ENCODE results near the gene TBC1D10B. TPM values are rescaled to one million over a fixed set of nuclear protein-coding genes. Genes with fewer than 3 reads are reported as not detected.
A peak's percentile ranks its signal among the peaks of the same experiment; 100 is the strongest.
"Not testable (repeated sequence)": the region's sequence is repeated elsewhere in the genome, so short reads cannot be mapped to it uniquely, and the experiment has no call there.

TBC1D10B gene
- total RNA-seq, 1 donor from 2014 or later: 63.4 TPM

GRCh38 chr16:30354423-30355143, 15.7 kb downstream of the TBC1D10B start:
- intact Hi-C loops (cut with micrococcal nuclease): loop anchor here (1.0 to 10.0 kb wide), 4 partner anchors 16 to 547 kb away; partner anchors contain the start of genes ALDOA, MAZ, TBC1D10B and ZNF771
- Mint-ChIP-seq H3K27ac (peak overlapping the region; percentile 89), H3K36me3 (ENCODE audit: low read depth) (peaks cover 74% of the 10 kb centered on the region), H3K9me3 (no peaks in the 10 kb centered on the region), H3K27me3 (ENCODE audit: low read depth) (no peaks in the 10 kb centered on the region), H3K4me1 (ENCODE audit: low read depth) (peaks cover 40% of the 10 kb centered on the region), H3K4me3 (ENCODE audit: low read depth) (peak overlapping the region; percentile 93)
- no peak for DNase-seq (ENCODE audit: low spot score)

- Mint-ChIP-seq H3K27ac (no peak overlapping the region), H3K4me3 (ENCODE audit: low read depth) (peak overlapping the region; percentile 93), H3K9me3 (no peaks in the 10 kb centered on the region), H3K27me3 (ENCODE audit: low read depth) (no peaks in the 10 kb centered on the region), H3K36me3 (ENCODE audit: low read depth) (peaks cover 74% of the 10 kb centered on the region), H3K4me1 (ENCODE audit: low read depth) (peaks cover 40% of the 10 kb centered on the region)
- DNase-seq (ENCODE audit: low spot score): no peak
- intact Hi-C loops (cut with micrococcal nuclease): loop anchor here (5.0 to 10.0 kb wide), 3 partner anchors 51 to 546 kb away; partner anchors contain the start of genes ALDOA, MAZ and ZNF771
Observed at GRCh38 chr16:30353438-30354129, 16.7 kb downstream of the TBC1D10B start.

DNA sequence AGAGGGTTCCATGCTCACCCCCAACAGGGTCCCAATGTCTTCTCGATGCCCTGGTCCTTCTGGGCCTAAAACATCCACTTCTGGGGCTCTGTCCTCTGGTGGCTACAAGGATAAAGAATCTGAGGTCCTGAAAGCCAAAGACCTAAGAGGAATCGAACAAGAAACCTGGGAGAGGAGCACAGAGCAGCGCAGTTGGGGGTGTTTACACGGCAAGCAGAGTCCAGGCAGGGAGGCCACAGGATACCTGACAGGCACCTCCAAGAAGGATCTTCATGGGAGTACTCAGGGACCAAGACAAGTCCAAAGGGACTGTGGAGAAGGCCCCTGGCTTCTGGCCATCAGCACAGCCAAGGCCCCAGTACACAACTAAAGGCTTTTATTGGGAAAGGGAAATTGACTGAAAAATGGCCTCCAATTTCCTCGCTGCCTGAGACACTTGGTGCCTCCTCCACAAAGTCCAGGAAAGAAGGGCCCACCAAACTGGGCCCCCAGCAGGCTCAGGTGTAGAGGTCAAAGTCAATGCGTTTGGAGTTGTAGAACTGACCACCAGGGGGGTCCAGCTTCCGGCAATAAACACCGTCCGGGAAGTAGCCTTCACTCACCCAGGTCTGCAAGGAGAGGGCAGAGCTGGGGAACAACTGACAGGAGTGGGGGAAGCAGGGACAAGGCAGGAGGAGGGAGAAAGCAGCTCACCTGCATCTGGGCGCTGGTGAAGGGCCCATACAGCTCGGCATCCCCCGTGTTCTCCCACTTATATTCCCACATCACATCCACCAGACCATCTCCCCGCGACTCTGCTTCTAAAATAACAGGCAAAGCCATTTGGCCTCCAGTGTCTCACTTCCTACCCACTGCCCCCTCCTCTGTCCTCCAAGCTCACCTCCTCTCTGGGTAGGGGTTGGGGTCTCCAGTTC, 17.5 kb downstream of the TBC1D10B start:
- Mint-ChIP-seq H3K27me3 (ENCODE audit: low read depth) (no peaks in the 10 kb centered on the region), H3K36me3 (ENCODE audit: low read depth) (peaks cover 68% of the 10 kb centered on the region), H3K9me3 (no peaks in the 10 kb centered on the region), H3K4me1 (ENCODE audit: low read depth) (peaks cover 40% of the 10 kb centered on the region), H3K4me3 (ENCODE audit: low read depth) (peak overlapping the region; percentile 49), H3K27ac (peak overlapping the region; percentile 8)
- intact Hi-C loops (cut with micrococcal nuclease): loop anchor here (5.0 to 10.0 kb wide), 3 partner anchors 52 to 545 kb away; partner anchors contain the start of genes ALDOA, MAZ and ZNF771
- DNase-seq (ENCODE audit: low spot score): no peak

DNA sequence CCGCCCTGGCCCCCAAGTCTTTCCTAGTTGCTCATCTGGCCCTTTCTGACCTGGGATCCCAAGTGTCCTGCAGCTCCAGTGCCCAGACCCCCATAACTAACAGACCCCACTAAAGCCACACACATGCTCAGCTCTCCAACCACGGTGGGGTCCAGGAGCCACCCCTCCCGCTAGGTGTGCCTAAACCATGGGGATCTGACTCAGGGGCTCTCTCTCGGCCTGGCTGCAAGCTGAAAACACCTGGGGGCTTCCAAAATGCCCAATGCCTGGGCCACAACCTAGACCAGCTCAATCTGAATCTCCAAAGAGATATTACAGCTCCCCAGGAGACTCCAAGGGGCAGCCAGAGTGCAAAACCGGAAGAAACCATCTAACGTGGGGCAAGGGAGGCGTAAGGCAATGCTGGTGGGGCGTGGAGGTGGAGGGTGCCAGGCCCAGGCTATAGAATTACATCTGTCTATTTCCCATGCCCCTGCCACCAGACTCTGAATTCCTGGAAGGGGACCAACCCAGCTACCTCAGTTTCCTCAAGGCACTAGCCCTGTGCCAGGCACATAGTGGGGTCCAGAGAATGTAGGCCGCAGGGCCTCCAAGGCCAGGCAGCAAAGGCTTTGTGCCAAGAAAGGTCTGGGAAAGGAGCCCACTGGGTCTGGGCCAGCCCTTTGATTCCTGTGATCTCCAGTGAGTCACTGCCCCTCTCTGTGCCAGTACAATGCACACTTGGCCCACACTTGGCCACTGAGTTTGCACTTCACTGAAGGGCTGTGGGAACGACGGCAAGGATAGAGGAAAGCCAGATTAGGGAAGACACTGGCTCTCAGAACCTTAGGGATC, 18.5 kb downstream of the TBC1D10B start:
- no peak for DNase-seq (ENCODE audit: low spot score)
- intact Hi-C loops (cut with micrococcal nuclease): loop anchor here (5.0 to 10.0 kb wide), 3 partner anchors 53 to 545 kb away; partner anchors contain the start of genes ALDOA, MAZ and ZNF771
- H3K4me3 Mint-ChIP-seq (ENCODE audit: low read depth): peak overlapping the region; percentile 23

DNA sequence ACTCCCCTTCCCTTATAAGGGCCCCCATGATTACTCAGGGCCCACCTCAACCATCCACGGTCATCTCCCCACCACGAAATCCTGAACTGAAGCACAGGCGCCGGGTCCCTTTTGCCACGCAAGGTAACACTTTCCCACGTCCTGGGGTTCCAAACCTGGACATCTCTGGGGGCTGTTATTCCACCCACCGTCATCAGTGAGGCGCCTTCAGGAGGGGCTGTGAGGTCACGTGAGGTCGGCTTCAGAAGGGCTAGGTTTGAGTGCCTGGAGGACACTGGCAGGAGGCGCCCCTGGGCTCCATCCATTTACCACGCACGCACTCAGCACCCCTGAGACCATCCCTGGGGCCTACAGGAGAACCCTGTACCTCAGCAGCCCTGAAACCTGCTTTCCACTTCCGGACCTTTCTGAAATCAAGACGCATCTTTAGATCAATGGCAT, 19.3 kb downstream of the TBC1D10B start:
- Mint-ChIP-seq H3K27ac (peak overlapping the region; percentile 53), H3K27me3 (ENCODE audit: low read depth) (no peaks in the 10 kb centered on the region), H3K9me3 (no peaks in the 10 kb centered on the region), H3K4me3 (ENCODE audit: low read depth) (no peak overlapping the region), H3K36me3 (ENCODE audit: low read depth) (peaks cover 56% of the 10 kb centered on the region), H3K4me1 (ENCODE audit: low read depth) (peaks cover 31% of the 10 kb centered on the region)
- intact Hi-C loops (cut with micrococcal nuclease): loop anchor here (5.0 to 10.0 kb wide), 3 partner anchors 54 to 544 kb away; partner anchors contain the start of genes ALDOA, MAZ and ZNF771
- no peak for DNase-seq (ENCODE audit: low spot score)

More for the DNA sequence above, 18.5 kb downstream of the TBC1D10B start:
- H3K9me3 Mint-ChIP-seq: no peaks in the 10 kb centered on the region
- peaks cover 59% of the 10 kb centered on the region for H3K36me3 Mint-ChIP-seq (ENCODE audit: low read depth)
- H3K27me3 Mint-ChIP-seq (ENCODE audit: low read depth): no peaks in the 10 kb centered on the region
- peaks cover 35% of the 10 kb centered on the region for H3K4me1 Mint-ChIP-seq (ENCODE audit: low read depth)
- H3K27ac Mint-ChIP-seq: peak overlapping the region; percentile 35

DNA sequence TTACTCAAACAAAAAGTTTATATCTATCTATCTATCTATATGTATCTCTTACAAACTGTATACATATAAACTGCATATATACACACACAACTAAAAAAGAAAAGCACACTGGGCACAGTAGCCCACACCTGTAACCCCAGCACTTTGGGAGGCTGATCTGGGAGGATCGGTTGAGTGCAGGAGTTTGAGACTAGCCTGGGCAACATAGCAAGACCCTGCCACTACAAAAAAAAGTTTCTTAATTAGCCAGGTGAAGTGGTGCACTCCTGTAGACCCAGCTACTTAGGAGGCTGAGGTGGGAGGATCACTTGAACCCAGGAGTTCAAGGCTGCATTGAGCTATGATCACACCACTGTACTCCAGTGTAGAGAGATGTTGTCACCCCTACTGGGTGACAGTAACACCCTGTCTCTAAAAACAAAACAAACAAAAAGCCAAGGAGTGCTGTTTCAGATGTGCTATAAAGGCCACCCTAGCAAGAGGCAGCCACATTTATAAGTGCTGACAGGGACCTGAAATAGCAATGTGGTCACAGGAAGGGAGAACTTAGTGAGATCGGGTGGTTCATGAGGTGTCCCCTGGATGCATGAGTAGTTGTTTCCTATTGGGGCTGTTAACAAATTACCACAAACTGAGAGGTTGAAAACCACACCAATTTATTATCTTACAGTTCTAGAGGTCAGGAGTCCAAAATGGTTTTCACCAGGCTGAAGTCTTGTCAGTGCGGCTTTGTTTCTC, 20.0 kb downstream of the TBC1D10B start:
- H3K4me1 Mint-ChIP-seq (ENCODE audit: low read depth): peaks cover 27% of the 10 kb centered on the region
- H3K9me3 Mint-ChIP-seq: no peaks in the 10 kb centered on the region
- H3K27me3 Mint-ChIP-seq (ENCODE audit: low read depth): no peaks in the 10 kb centered on the region
- H3K36me3 Mint-ChIP-seq (ENCODE audit: low read depth): peaks cover 56% of the 10 kb centered on the region
- intact Hi-C loops (cut with micrococcal nuclease): loop anchor here (5.0 to 10.0 kb wide), 3 partner anchors 54 to 543 kb away; partner anchors contain the start of genes ALDOA, MAZ and ZNF771
- peak overlapping the region; percentile 53 for H3K27ac Mint-ChIP-seq
- no peak for DNase-seq (ENCODE audit: low spot score)
- no peak overlapping the region for H3K4me3 Mint-ChIP-seq (ENCODE audit: low read depth)

DNA sequence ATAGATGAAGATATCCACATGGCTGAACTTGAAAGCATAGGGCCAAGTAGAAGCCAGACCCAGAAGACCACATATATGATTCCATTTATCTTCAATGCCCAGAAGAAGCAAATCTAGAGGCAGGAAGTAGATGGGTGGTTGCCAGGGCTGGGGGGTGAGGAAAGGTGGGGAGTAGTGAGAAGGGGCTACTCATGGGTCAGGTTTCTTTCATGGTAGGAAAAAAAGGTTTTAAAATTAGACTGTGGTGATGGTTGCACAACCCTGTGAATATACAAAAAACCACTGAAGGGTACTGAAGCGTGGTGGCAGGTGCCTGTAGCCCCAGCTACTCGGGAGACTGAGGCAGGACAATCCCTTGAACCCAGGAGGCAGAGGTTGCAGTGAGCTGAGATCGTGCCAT, 20.6 kb downstream of the TBC1D10B start:
- Mint-ChIP-seq H3K4me1 (ENCODE audit: low read depth) (peaks cover 27% of the 10 kb centered on the region), H3K36me3 (ENCODE audit: low read depth) (peaks cover 56% of the 10 kb centered on the region), H3K9me3 (no peaks in the 10 kb centered on the region), H3K27me3 (ENCODE audit: low read depth) (no peaks in the 10 kb centered on the region), H3K4me3 (ENCODE audit: low read depth) (no peak overlapping the region), H3K27ac (peak overlapping the region; percentile 50)
- intact Hi-C loops (cut with micrococcal nuclease): loop anchor here (5.0 to 10.0 kb wide), 3 partner anchors 55 to 542 kb away; partner anchors contain the start of genes ALDOA, MAZ and ZNF771
- no peak for DNase-seq (ENCODE audit: low spot score)

GRCh38 chr16:30348929-30349328, 21.4 kb downstream of the TBC1D10B start:
- Mint-ChIP-seq H3K27me3 (ENCODE audit: low read depth) (no peaks in the 10 kb centered on the region), H3K9me3 (no peaks in the 10 kb centered on the region), H3K4me1 (ENCODE audit: low read depth) (peaks cover 22% of the 10 kb centered on the region), H3K4me3 (ENCODE audit: low read depth) (no peak overlapping the region), H3K36me3 (ENCODE audit: low read depth) (peaks cover 48% of the 10 kb centered on the region), H3K27ac (no peak overlapping the region)
- no peak for DNase-seq (ENCODE audit: low spot score)
- intact Hi-C loops (cut with micrococcal nuclease): no loop called here

GRCh38 chr16:30348113-30348512, 22.2 kb downstream of the TBC1D10B start:
- H3K9me3 Mint-ChIP-seq: no peaks in the 10 kb centered on the region
- H3K36me3 Mint-ChIP-seq (ENCODE audit: low read depth): peaks cover 41% of the 10 kb centered on the region
- DNase-seq (ENCODE audit: low spot score): no peak
- H3K4me1 Mint-ChIP-seq (ENCODE audit: low read depth): peaks cover 20% of the 10 kb centered on the region
- intact Hi-C loops (cut with micrococcal nuclease): no loop called here
- H3K4me3 Mint-ChIP-seq (ENCODE audit: low read depth): no peak overlapping the region
- no peak overlapping the region for H3K27ac Mint-ChIP-seq
- H3K27me3 Mint-ChIP-seq (ENCODE audit: low read depth): no peaks in the 10 kb centered on the region

DNA sequence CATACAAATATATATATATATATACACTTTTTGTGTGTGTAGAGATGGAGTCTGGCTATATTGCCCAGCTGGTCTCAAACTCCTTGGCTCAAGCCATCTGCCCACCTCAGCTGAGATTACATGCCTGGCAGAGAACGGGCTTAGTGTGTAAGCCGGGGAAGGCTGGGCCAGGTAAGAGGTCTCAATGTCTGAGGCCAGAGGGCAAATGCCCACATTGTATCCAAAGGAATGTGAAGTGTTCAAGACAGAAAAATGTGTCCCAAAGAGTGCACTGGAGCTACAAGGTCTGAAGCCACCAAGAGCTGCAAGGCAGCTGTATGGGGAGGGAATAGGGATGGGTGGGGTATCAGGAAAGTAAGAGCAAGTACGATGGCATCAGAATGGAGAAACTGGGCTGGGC, 24.0 kb downstream of the TBC1D10B start:
- DNase-seq (ENCODE audit: low spot score): no peak
- peaks cover 12% of the 10 kb centered on the region for H3K4me1 Mint-ChIP-seq (ENCODE audit: low read depth)
- peaks cover 23% of the 10 kb centered on the region for H3K36me3 Mint-ChIP-seq (ENCODE audit: low read depth)
- H3K27ac Mint-ChIP-seq: no peak overlapping the region
- intact Hi-C loops (cut with micrococcal nuclease): no loop called here
- H3K27me3 Mint-ChIP-seq (ENCODE audit: low read depth): no peaks in the 10 kb centered on the region
- no peaks in the 10 kb centered on the region for H3K9me3 Mint-ChIP-seq
- H3K4me3 Mint-ChIP-seq (ENCODE audit: low read depth): no peak overlapping the region

- H3K27me3 Mint-ChIP-seq (ENCODE audit: low read depth); H3K4me1 Mint-ChIP-seq (ENCODE audit: low read depth); H3K4me3 Mint-ChIP-seq (ENCODE audit: low read depth); DNase-seq (ENCODE audit: low spot score); intact Hi-C loops (cut with micrococcal nuclease); H3K27ac Mint-ChIP-seq; H3K9me3 Mint-ChIP-seq; H3K36me3 Mint-ChIP-seq (ENCODE audit: low read depth): not testable (repeated sequence)
Observed at GRCh38 chr16:30343491-30343820, 26.8 kb downstream of the TBC1D10B start.
